Measurements from ENCODE around the gene FDXACB1. TPM values are rescaled to one million over a fixed set of nuclear protein-coding genes. Genes with fewer than 3 reads are reported as not detected.

FDXACB1 gene
- total and polyA plus RNA-seq, 2 of the 4 experiments (the other 2 are of a cell fraction) = 1.7 to 3.0 TPM

DNA sequence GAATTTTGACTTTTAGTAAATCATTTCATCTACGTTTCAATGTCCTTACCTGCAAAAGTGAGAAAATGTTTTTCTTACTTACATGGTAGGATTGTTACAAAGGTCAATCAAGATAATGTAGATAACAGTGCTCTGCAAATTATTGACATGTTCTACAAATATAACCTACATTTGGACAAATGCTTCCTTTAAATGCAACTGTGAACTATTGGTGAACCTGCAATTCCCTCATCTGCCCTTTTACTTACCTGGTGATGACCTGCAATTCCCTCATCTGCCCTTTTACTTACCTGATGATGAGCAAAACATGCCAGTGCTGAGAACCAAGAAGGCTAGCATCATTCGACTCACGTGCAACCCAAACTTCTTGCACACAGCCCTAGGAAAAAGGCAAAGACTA lies 18.7 kb downstream of the FDXACB1 start:
- Histone ChIP-seq H3K4me2 (ENCODE audit: low read depth, low read length) (no peak overlapping the region), H4K20me1 (ENCODE audit: insufficient read depth, low read length) (no peaks in the 10 kb centered on the region), H3K4me1 (ENCODE audit: control insufficient read depth, insufficient read depth, low read length) (no peaks in the 10 kb centered on the region), H3K56ac (ENCODE audit: extremely low read depth, insufficient read depth, low read length) (no peak overlapping the region), H3K23ac (ENCODE audit: low read depth, low read length) (no peak overlapping the region), H3K9ac (ENCODE audit: low read depth, low read length) (no peak overlapping the region), H2AK5ac (ENCODE audit: low read depth, low read length) (no peak overlapping the region), H3K4me3 (ENCODE audit: insufficient read depth, low read depth, low read length) (no peak overlapping the region), H4K91ac (ENCODE audit: insufficient read depth, low read depth, low read length) (no peak overlapping the region), H3K36me3 (ENCODE audit: control insufficient read depth, insufficient read depth, low read length) (peaks cover 15% of the 10 kb centered on the region), H3K27ac (ENCODE audit: insufficient read depth, low read length) (no peak overlapping the region), H3K9me1 (ENCODE audit: insufficient read depth, low read length) (no peaks in the 10 kb centered on the region), H3K79me1 (ENCODE audit: low read depth in 1 of 2, low read length in 2 of 2) (peaks cover 0 to 3% of the 10 kb centered on the region in 2 experiments; a peak in 1 of 4 replicates), H2BK5ac (ENCODE audit: low read depth, low read length, poor library complexity, severe bottlenecking) (no peak overlapping the region), H4K5ac (ENCODE audit: low read depth, low read length) (no peak overlapping the region), H3K14ac (replicated peaks; ENCODE audit: low read depth, low read length) (no peak overlapping the region), H4K8ac (ENCODE audit: low read depth in 2 of 2, low read length in 2 of 2) (no peak overlapping the region), H2BK20ac (ENCODE audit: low read depth, low read length) (no peak overlapping the region), H3K27me3 (ENCODE audit: control insufficient read depth, insufficient read depth, low read length) (no peaks in the 10 kb centered on the region), H2AK9ac (replicated peaks; ENCODE audit: low read depth, low read length, poor library complexity) (no peak overlapping the region), H3K4ac (ENCODE audit: low read depth, low read length) (no peak overlapping the region), H3K9me3 (ENCODE audit: control insufficient read depth, insufficient read depth, low read length) (no peaks in the 10 kb centered on the region), H2AFZ (replicated peaks; ENCODE audit: low read length, poor library complexity) (no peak overlapping the region), H3K18ac (ENCODE audit: low read depth, low read length) (no peak overlapping the region), H2BK15ac (ENCODE audit: low read depth, low read length) (no peak overlapping the region), H2BK120ac (ENCODE audit: low read depth, low read length) (no peak overlapping the region)
- DNase-seq = no peak
- POLR2A ChIA-PET (ENCODE audit: unreplicated experiment) = no interaction called here
- ATAC-seq (ENCODE audit: low read depth) = no peak
- intact Hi-C loops (cut with micrococcal nuclease) (no loop called here), dilution Hi-C loops (cut with HindIII; ENCODE audit: low sequenced_read_pairs, unreplicated experiment) (no loop called here), in situ Hi-C loops (cut with MboI; ENCODE audit: low sequenced_read_pairs) (no loop called here)
- BruUV-seq (replicated peaks) = no TSS peak
- WGBS, 2 experiments (ENCODE audit: extremely low coverage in 2 of 2, insufficient read length in 1 of 2) = no CpG with 5 or more reads among the region's 3 CpGs
- TF ChIP-seq NFE2L2 (IDR thresholded peaks at IDR 0.05; ENCODE audit: low read depth, low read length) = no peak
- no peak for TF ChIP-seq RCOR1 (IDR thresholded peaks at IDR 0.05; ENCODE audit: insufficient replicate concordance, low read length)
- no peak for TF ChIP-seq MXI1 (IDR thresholded peaks at IDR 0.05; ENCODE audit: borderline replicate concordance, low read depth, low read length)
- TF ChIP-seq BHLHE40 (IDR thresholded peaks at IDR 0.05; ENCODE audit: low read depth, low read length) = no peak
- TF ChIP-seq CHD1 (IDR thresholded peaks at IDR 0.05; ENCODE audit: low read depth, low read length) = no peak
- TF ChIP-seq ELK1 (IDR thresholded peaks at IDR 0.05; ENCODE audit: borderline replicate concordance, low read depth, low read length) = no peak
- no peak for TF ChIP-seq POLR2A (IDR thresholded peaks at IDR 0.05; ENCODE audit: low read depth, low read length)
- TF ChIP-seq, protein P1, sequence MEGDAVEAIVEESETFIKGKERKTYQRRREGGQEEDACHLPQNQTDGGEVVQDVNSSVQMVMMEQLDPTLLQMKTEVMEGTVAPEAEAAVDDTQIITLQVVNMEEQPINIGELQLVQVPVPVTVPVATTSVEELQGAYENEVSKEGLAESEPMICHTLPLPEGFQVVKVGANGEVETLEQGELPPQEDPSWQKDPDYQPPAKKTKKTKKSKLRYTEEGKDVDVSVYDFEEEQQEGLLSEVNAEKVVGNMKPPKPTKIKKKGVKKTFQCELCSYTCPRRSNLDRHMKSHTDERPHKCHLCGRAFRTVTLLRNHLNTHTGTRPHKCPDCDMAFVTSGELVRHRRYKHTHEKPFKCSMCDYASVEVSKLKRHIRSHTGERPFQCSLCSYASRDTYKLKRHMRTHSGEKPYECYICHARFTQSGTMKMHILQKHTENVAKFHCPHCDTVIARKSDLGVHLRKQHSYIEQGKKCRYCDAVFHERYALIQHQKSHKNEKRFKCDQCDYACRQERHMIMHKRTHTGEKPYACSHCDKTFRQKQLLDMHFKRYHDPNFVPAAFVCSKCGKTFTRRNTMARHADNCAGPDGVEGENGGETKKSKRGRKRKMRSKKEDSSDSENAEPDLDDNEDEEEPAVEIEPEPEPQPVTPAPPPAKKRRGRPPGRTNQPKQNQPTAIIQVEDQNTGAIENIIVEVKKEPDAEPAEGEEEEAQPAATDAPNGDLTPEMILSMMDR (conservative IDR thresholded peaks at IDR 0.05; ENCODE audit: low read depth, low read length) = no peak
- no peak for TF ChIP-seq RAD21 (IDR thresholded peaks at IDR 0.05; ENCODE audit: low read length)
- no peak for TF ChIP-seq RFX5 (IDR thresholded peaks at IDR 0.05; ENCODE audit: low read depth, low read length)
- no peak for TF ChIP-seq MAZ (IDR thresholded peaks at IDR 0.05; ENCODE audit: borderline replicate concordance, low read depth, low read length)
- TF ChIP-seq, protein P2, sequence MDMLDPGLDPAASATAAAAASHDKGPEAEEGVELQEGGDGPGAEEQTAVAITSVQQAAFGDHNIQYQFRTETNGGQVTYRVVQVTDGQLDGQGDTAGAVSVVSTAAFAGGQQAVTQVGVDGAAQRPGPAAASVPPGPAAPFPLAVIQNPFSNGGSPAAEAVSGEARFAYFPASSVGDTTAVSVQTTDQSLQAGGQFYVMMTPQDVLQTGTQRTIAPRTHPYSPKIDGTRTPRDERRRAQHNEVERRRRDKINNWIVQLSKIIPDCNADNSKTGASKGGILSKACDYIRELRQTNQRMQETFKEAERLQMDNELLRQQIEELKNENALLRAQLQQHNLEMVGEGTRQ (IDR thresholded peaks at IDR 0.05; ENCODE audit: low read depth, low read length) = no peak
- no peak for TF ChIP-seq SMC3 (IDR thresholded peaks at IDR 0.05; ENCODE audit: low read depth, low read length)
- CTCF ChIA-PET = no interaction called here
